Tibial artery (tissue), 4 donors: ENCODE results near the gene KIF6.

Experiments
- DNase-seq, 2 donors: peaks; one replicate each; pipeline ENCODE4 v3.0.0-alpha.2; 2019
- H3K27ac ChIP-seq, 2 donors: fragments of 200-600 bp; sonication (generic) in 1 of 2; 1 replicate in 1 of 2; 2 replicates in 1 of 2; pipeline ENCODE4 v1.5.1; 2018 to 2019; ENCODE audit warnings: mild to moderate bottlenecking in 1 of 2
- H3K27me3 ChIP-seq, 2 donors: fragments of 200-600 bp; sonication (generic) in 1 of 2; one replicate each; pipeline versions ENCODE4 v1.5.1 to v1.6.0; 2016 to 2019
- H3K36me3 ChIP-seq, 3 donors: fragments of 200-600 bp; sonication (generic) in 2 of 3; one replicate each; pipeline ENCODE4 v1.5.1; 2016 to 2019; ENCODE audit warnings: mild to moderate bottlenecking in 2 of 3
- H3K4me1 ChIP-seq, 4 donors: fragments of 200-600 bp; sonication (generic) in 2 of 4; 1 replicate in 3 of 4; 2 replicates in 1 of 4; pipeline ENCODE4 v1.5.1; 2016 to 2019
- H3K4me3 ChIP-seq, 2 donors: fragments of 200-600 bp; sonication (generic) in 1 of 2; 1 replicate in 1 of 2; 2 replicates in 1 of 2; pipeline ENCODE4 v1.5.1; 2018 to 2019; ENCODE audit warnings: mild to moderate bottlenecking in 2 of 2
- H3K9me3 ChIP-seq, 3 donors: fragments of 200-600 bp; sonication (generic) in 1 of 3; one replicate each; pipeline ENCODE4 v1.5.1; 2016 to 2019
- intact Hi-C: fragments of 100-400 bp; cut with DNase I; formaldehyde crosslinking; loops from one replicate; pipeline ENCODE4 v1.15.0; 2023; ENCODE audit warnings: low total_unique reads
- TF ChIP-seq, protein P1 (sequence below), 2 experiments: fragments of 200-600 bp in 1 of 2; fragments of 450-650 bp in 1 of 2; IDR thresholded peaks; one replicate each; pipeline ENCODE4 v1.5.1; 2017 to 2019; ENCODE audit warnings: antibody characterized with exemption in 2 of 2, mild to moderate bottlenecking in 1 of 2, moderate library complexity in 1 of 2

KIF6 gene

DNA sequence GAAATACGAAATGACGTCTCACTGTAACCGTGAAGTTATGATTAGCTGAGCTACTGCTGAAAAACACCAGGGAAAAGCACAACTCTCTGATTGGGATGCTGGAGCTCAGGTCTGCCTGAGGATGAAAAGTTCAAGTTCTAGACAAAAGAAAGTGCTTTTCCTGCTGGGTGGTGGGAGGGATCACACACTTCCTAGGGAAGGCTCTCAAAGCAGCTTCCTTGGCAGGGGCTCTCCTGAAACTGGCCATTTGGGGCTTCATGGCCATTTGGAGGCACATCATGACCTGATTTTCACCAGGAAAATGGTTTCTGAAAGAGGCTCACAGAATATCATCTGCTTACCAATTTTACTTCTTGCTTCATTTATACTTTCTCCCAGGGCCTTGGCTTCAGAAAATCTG lies 305.6 kb downstream of the KIF6 start:
- Histone ChIP-seq H3K27ac (peak overlapping the region in 1 of 2 donors; percentile 77), H3K9me3 (no peaks in the 10 kb centered on the region), H3K4me3 (no peak overlapping the region), H3K4me1 (peaks cover 0 to 43% (median 17%) of the 10 kb centered on the region in 4 donors), H3K27me3 (no peaks in the 10 kb centered on the region), H3K36me3 (no peaks in the 10 kb centered on the region)
- no peak for DNase-seq
- intact Hi-C loops: no loop called here
- TF ChIP-seq, protein P1, sequence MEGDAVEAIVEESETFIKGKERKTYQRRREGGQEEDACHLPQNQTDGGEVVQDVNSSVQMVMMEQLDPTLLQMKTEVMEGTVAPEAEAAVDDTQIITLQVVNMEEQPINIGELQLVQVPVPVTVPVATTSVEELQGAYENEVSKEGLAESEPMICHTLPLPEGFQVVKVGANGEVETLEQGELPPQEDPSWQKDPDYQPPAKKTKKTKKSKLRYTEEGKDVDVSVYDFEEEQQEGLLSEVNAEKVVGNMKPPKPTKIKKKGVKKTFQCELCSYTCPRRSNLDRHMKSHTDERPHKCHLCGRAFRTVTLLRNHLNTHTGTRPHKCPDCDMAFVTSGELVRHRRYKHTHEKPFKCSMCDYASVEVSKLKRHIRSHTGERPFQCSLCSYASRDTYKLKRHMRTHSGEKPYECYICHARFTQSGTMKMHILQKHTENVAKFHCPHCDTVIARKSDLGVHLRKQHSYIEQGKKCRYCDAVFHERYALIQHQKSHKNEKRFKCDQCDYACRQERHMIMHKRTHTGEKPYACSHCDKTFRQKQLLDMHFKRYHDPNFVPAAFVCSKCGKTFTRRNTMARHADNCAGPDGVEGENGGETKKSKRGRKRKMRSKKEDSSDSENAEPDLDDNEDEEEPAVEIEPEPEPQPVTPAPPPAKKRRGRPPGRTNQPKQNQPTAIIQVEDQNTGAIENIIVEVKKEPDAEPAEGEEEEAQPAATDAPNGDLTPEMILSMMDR (IDR thresholded peaks at IDR 0.05): no peak

DNA sequence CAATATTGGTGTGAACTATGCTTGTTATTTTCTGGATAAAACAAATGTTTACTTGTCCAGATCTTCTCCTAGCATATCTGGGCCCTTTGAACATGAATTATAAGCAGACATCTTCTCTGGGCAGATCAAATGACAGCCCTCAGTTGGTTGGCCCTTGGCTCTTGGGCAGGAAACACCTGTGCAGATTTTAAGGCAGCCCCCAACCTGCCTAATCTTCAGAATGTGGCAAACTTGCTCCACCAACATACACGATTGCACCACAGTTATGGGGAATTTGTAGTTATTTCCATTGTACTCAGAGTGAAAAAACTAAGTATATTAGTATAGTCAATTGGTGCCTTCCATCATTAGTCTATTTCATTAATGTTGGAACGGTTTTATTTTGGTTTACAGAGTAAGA lies 307.8 kb downstream of the KIF6 start:
- no peak overlapping the region for H3K4me3 ChIP-seq
- H3K27ac ChIP-seq: peak overlapping the region in 1 of 2 donors; percentile 50
- TF ChIP-seq, protein P1 (IDR thresholded peaks at IDR 0.05): no peak
- DNase-seq: no peak
- no peaks in the 10 kb centered on the region for H3K9me3 ChIP-seq
- H3K27me3 ChIP-seq: no peaks in the 10 kb centered on the region
- H3K4me1 ChIP-seq: peaks cover 0 to 41% (median 15%) of the 10 kb centered on the region in 4 donors
- no peaks in the 10 kb centered on the region for H3K36me3 ChIP-seq
- intact Hi-C loops: no loop called here

DNA sequence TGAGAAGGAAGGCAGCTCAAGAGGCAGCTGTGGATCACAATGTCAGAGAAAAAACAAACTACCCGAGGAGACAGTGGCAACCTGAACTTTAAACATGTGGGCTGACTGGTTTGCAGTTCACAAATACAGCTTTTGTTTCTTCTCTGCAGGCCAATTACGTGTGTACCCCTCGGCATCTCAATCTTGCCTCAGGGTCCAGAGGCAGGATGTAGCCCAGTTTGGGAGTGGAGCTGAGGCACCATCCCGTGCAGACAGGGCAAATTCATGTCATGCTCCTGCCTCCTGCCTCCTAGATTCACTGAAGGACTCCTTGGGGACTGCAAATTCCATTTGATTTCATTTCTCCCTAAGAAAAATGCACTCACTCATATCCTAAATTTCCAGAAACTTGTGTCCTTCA lies 308.5 kb downstream of the KIF6 start:
- intact Hi-C loops: no loop called here
- peak overlapping the region in 1 of 2 donors; percentile 50 for H3K27ac ChIP-seq
- no peaks in the 10 kb centered on the region for H3K9me3 ChIP-seq
- peaks cover 0 to 33% (median 8%) of the 10 kb centered on the region in 4 donors for H3K4me1 ChIP-seq
- H3K36me3 ChIP-seq: no peaks in the 10 kb centered on the region
- TF ChIP-seq, protein P1 (IDR thresholded peaks at IDR 0.05): no peak
- peak; percentile 44 to 80 for DNase-seq
- no peaks in the 10 kb centered on the region for H3K27me3 ChIP-seq
- H3K4me3 ChIP-seq: no peak overlapping the region

DNA sequence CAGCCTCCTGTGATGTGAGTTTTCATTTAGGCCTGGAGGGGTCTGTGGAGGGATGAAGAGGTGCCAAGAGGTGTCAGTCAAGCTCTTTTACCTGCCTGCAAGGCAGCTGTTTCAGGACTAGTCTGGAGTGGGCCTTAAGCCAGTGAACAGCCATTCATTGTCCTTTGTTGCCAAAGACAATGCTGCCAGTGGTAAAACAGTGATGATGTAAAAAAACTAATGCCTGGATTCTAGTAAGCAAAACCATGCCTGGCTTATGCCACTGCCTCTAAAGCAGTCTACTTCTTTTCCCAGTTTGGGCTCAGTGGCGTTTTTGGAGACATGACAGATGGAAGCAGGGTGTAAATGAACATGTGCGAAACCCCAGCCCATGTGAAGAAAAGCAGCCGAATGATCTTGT lies 309.2 kb downstream of the KIF6 start:
- DNase-seq: no peak
- H3K4me3 ChIP-seq: no peak overlapping the region
- intact Hi-C loops: no loop called here
- no peaks in the 10 kb centered on the region for H3K27me3 ChIP-seq
- peaks cover 0 to 26% (median 3%) of the 10 kb centered on the region in 4 donors for H3K4me1 ChIP-seq
- H3K9me3 ChIP-seq: no peaks in the 10 kb centered on the region
- H3K27ac ChIP-seq: peak overlapping the region in 1 of 2 donors; percentile 50
- TF ChIP-seq, protein P1 (IDR thresholded peaks at IDR 0.05): no peak
- H3K36me3 ChIP-seq: no peaks in the 10 kb centered on the region

DNA sequence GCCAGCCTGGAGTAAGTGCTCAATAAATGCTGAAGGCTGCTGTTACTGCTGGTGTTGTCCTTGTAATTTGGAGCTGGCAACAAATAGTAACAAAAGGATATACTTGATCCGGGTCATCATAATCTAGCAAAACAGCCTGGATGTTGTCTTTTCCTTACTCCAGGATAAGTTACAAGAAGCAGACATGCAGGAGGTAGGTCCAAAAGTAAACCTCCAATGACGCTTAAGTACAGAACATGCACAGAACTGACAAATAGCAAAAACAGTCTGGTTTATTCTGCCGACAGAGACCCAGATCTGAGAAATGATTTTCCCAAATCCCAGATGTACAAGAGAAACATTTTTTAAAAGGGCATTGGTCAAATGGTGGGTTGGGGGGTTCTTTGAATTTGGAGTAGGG lies 309.7 kb downstream of the KIF6 start:
- H3K36me3 ChIP-seq: no peaks in the 10 kb centered on the region
- H3K4me1 ChIP-seq: peaks cover 0 to 21% (median 2%) of the 10 kb centered on the region in 4 donors
- no peak overlapping the region for H3K27ac ChIP-seq
- no peak for DNase-seq
- no peaks in the 10 kb centered on the region for H3K9me3 ChIP-seq
- no peak overlapping the region for H3K4me3 ChIP-seq
- TF ChIP-seq, protein P1 (IDR thresholded peaks at IDR 0.05): no peak
- no peaks in the 10 kb centered on the region for H3K27me3 ChIP-seq
- intact Hi-C loops: no loop called here

DNA sequence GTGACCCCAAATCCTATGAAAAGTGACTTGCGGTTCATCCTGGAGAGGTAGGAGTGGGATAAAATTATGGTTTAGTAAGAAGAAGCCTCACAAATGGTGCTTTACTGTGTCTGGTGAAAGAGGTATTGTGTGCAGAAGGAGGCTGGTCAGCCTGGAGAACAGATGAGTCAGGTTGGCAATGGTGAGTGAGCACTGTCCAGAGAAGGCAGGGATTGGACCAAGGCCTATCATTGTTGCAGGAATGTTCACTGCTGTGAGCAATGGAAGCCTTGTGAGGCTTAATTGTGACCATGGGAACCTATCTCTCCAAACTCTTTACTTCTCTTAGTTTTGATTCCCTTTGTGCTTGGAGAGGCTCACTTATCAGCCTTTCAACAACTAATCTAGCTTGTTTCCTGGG lies 313.7 kb downstream of the KIF6 start:
- TF ChIP-seq, protein P1 (IDR thresholded peaks at IDR 0.05): no peak

More for the DNA sequence above, 313.7 kb downstream of the KIF6 start:
- no peaks in the 10 kb centered on the region for H3K36me3 ChIP-seq
- H3K9me3 ChIP-seq: no peaks in the 10 kb centered on the region
- no peak overlapping the region for H3K27ac ChIP-seq
- no peaks in the 10 kb centered on the region for H3K27me3 ChIP-seq
- H3K4me1 ChIP-seq: peaks cover 0 to 1% (median 0%) of the 10 kb centered on the region in 4 donors
- intact Hi-C loops: no loop called here
- H3K4me3 ChIP-seq: no peak overlapping the region
- DNase-seq: no peak
